Sigmoid colon (tissue), 7 donors: ENCODE results near the gene TTLL4. TPM values are rescaled to one million over a fixed set of nuclear protein-coding genes. Genes with fewer than 3 reads are reported as not detected.

ENCODE experiments used
- DNase-seq: peaks from one replicate; pipeline ENCODE4 v3.0.0-alpha.2; 2019
- H3K27ac ChIP-seq, 4 donors: fragments of 200-600 bp; sonication (generic); one replicate each; pipeline ENCODE4 v1.5.1; 2016 to 2019; ENCODE audit warnings: mild to moderate bottlenecking in 1 of 4
- H3K27me3 ChIP-seq, 3 donors: fragments of 200-600 bp; sonication (generic); one replicate each; pipeline ENCODE4 v1.5.1; 2019; ENCODE audit warnings: mild to moderate bottlenecking in 1 of 3
- H3K36me3 ChIP-seq, 4 donors: fragments of 200-600 bp; sonication (generic); one replicate each; pipeline ENCODE4 v1.5.1; 2016 to 2019
- H3K4me1 ChIP-seq, 4 donors: fragments of 200-600 bp; sonication (generic); one replicate each; pipeline ENCODE4 v1.5.1; 2017 to 2019
- H3K4me3 ChIP-seq, 4 donors: fragments of 200-600 bp; sonication (generic); one replicate each; pipeline ENCODE4 v1.5.1; 2017 to 2019; ENCODE audit warnings: mild to moderate bottlenecking in 2 of 4, moderate library complexity in 1 of 4
- H3K9me3 ChIP-seq, 4 donors: fragments of 200-600 bp in 3 of 4; sonication (generic) in 3 of 4; one replicate each; pipeline versions ENCODE4 v1.5.1 to v1.6.1; 2013 to 2019
- EP300 ChIP-seq, 4 donors: sonication (generic); formaldehyde crosslinking; IDR thresholded peaks; one replicate each; pipeline ENCODE4 v1.6.1; 2017; ENCODE audit warnings: antibody characterized with exemption in 4 of 4
- POLR2A ChIP-seq, 2 donors: fragments of 450-650 bp; IDR thresholded peaks; one replicate each; pipeline ENCODE4 v1.6.1; 2016; ENCODE audit warnings: antibody characterized with exemption in 2 of 2, mild to moderate bottlenecking in 2 of 2, moderate library complexity in 2 of 2
- POLR2AphosphoS5 ChIP-seq, 4 donors: sonication (generic); formaldehyde crosslinking; IDR thresholded peaks; one replicate each; pipeline ENCODE4 v1.6.1; 2017; ENCODE audit warnings: antibody characterized with exemption in 4 of 4
- WGBS, 2 donors: extraction: QIAGEN DNeasy Blood & Tissue Kit; methylation state at CpG; one replicate each; pipeline ENCODE4 v1.1.7; 2013; 5-methylcytosine and 5-hydroxymethylcytosine counted together
- intact Hi-C: fragments of 100-400 bp; cut with DNase I; formaldehyde crosslinking; loops from one replicate; pipeline ENCODE4 v1.15.1; 2023
- polyA plus RNA-seq, 3 donors: library from polyadenylated mRNA; stranded (reverse); fragments of 200-250 nt; gene quantifications; one replicate each; pipeline ENCODE4 v1.2.3, GENCODE V29; 2013
- total RNA-seq, 4 donors: library from RNA; depleted of rRNA; stranded (reverse); fragments of >200 nt; gene quantifications; one replicate each; pipeline ENCODE4 v1.1.0, GENCODE V29; 2016
- TF ChIP-seq, protein P1 (sequence below), 4 experiments: fragments of 450-650 bp in 3 of 4; fragments of 200-600 bp in 1 of 4; IDR thresholded peaks; one replicate each; pipeline ENCODE4 v1.5.1; 2016 to 2019; ENCODE audit warnings: antibody characterized with exemption in 4 of 4, mild to moderate bottlenecking in 3 of 4, moderate library complexity in 2 of 4
- donor health status: healthy with polysubstance abuse.
- donor health status: Bipolar disorder and iron deficiency.
- donor health status: healthy.

Gene TTLL4, protein sequence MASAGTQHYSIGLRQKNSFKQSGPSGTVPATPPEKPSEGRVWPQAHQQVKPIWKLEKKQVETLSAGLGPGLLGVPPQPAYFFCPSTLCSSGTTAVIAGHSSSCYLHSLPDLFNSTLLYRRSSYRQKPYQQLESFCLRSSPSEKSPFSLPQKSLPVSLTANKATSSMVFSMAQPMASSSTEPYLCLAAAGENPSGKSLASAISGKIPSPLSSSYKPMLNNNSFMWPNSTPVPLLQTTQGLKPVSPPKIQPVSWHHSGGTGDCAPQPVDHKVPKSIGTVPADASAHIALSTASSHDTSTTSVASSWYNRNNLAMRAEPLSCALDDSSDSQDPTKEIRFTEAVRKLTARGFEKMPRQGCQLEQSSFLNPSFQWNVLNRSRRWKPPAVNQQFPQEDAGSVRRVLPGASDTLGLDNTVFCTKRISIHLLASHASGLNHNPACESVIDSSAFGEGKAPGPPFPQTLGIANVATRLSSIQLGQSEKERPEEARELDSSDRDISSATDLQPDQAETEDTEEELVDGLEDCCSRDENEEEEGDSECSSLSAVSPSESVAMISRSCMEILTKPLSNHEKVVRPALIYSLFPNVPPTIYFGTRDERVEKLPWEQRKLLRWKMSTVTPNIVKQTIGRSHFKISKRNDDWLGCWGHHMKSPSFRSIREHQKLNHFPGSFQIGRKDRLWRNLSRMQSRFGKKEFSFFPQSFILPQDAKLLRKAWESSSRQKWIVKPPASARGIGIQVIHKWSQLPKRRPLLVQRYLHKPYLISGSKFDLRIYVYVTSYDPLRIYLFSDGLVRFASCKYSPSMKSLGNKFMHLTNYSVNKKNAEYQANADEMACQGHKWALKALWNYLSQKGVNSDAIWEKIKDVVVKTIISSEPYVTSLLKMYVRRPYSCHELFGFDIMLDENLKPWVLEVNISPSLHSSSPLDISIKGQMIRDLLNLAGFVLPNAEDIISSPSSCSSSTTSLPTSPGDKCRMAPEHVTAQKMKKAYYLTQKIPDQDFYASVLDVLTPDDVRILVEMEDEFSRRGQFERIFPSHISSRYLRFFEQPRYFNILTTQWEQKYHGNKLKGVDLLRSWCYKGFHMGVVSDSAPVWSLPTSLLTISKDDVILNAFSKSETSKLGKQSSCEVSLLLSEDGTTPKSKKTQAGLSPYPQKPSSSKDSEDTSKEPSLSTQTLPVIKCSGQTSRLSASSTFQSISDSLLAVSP
- 10 to 100 TPM; 11.4 to 16.0 (median 12.5) TPM for total RNA-seq
- polyA plus RNA-seq, result 10 to 100 TPM in 1 of 3 donors, 1 to 10 TPM in 2; 6.0 to 15.1 (median 6.0) TPM

DNA sequence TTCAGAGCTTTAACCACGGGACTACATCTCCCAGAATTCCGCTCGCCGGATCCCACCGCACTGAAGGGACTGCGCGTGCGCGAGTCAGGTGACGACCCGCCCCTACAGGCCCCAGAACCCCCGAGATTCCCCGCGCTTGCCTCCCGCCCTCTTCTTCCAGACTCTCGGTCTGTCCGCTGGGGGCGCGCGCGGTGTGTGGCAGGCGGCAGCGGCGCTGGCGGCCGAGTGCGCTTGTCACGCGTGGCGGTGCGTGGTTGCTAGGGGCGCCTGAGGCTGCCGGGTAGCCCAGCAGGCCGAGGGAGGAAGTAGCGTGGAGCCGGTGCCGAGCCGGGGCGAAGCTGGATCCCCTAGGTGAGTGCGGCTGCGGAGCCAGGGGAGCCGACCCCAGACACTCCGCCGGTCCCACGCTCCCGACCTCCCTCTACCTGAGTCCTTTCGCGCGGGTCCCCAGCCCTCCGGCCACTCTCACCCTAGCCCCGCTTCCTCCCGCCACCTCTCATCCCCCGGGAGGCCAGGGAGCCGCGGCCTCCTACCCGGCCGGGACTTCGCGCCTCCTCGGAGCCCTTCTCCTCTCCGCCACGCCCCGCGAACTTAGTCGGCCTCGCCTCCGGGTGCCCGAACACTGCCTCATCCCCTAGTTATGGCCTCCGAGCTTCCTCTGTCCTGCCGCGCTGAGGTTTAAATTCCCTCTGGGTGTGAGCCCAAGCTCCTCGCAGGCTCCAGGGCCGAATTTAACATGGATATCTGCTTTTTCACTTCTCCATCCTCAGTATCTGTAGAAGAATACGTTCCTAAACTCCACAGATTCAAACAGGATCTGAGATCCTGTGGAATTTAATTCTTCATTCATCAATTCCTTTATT, at the start of gene TTLL4:
TTLL4 (plus strand) TSS at position 149 of the 863 bp plus-strand sequence. CDS start 26,842 bp downstream, outside the sequence.
- WGBS, 2 donors, result 0% methylated on average over 74 of the region's 74 CpGs
- Histone ChIP-seq H3K27ac (peak within 1 kb of the TSS; percentile 89 to 98 (median 92)), H3K4me3 (peak within 1 kb of the TSS; percentile 67 to 93 (median 77)), H3K36me3 (no peaks in the 10 kb centered on the region), H3K4me1 (peaks cover 0 to 11% (median 10%) of the 10 kb centered on the region in 4 donors), H3K27me3 (no peaks in the 10 kb centered on the region), H3K9me3 (no peaks in the 10 kb centered on the region)
- DNase-seq, result peak; percentile 99
- peak; percentile 13 to 24 for TF ChIP-seq POLR2A (IDR thresholded peaks at IDR 0.05)
- no peak for TF ChIP-seq EP300 (IDR thresholded peaks at IDR 0.05)
- TF ChIP-seq, protein P1, sequence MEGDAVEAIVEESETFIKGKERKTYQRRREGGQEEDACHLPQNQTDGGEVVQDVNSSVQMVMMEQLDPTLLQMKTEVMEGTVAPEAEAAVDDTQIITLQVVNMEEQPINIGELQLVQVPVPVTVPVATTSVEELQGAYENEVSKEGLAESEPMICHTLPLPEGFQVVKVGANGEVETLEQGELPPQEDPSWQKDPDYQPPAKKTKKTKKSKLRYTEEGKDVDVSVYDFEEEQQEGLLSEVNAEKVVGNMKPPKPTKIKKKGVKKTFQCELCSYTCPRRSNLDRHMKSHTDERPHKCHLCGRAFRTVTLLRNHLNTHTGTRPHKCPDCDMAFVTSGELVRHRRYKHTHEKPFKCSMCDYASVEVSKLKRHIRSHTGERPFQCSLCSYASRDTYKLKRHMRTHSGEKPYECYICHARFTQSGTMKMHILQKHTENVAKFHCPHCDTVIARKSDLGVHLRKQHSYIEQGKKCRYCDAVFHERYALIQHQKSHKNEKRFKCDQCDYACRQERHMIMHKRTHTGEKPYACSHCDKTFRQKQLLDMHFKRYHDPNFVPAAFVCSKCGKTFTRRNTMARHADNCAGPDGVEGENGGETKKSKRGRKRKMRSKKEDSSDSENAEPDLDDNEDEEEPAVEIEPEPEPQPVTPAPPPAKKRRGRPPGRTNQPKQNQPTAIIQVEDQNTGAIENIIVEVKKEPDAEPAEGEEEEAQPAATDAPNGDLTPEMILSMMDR (IDR thresholded peaks at IDR 0.05), result peak; percentile 83 to 95 (median 90)
- TF ChIP-seq POLR2AphosphoS5 (IDR thresholded peaks at IDR 0.05), result peak; percentile 80 to 92 (median 84)
- intact Hi-C loops, result loop anchor here (1.0 to 5.0 kb wide), 4 partner anchors 71 to 196 kb away; partner anchors contain the start of gene CYP27A1

DNA sequence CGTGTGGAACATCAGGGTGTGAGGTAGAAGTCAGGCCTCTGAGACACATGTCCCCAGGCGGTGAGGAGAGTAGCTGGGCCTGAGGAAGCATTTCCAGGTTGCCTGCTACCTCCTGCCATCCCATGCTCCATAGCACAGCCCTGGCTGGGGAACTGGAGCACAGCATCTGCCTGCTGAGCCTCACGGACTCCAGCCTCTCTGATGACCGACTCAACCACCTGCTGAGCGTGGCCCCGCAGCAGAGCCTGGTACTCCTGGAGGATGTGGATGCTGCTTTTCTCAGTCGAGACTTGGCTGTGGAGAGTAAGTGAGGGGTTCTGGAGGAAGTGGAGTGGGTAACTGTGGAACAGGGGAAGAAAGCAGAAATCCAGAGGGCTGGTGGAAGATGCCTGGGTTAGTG, 48.3 kb upstream of the TTLL4 start:
- no peak overlapping the region for H3K4me3 ChIP-seq
- no peaks in the 10 kb centered on the region for H3K9me3 ChIP-seq
- peaks cover 0 to 22% (median 20%) of the 10 kb centered on the region in 4 donors for H3K4me1 ChIP-seq
- intact Hi-C loops, result no loop called here
- no peaks in the 10 kb centered on the region for H3K27me3 ChIP-seq
- H3K27ac ChIP-seq, result no peak overlapping the region
- peak; percentile 42 for DNase-seq
- WGBS, 2 donors, result 88 to 92% methylated on average over 7 of the region's 7 CpGs
- no peak for TF ChIP-seq POLR2A (IDR thresholded peaks at IDR 0.05)
- TF ChIP-seq EP300 (IDR thresholded peaks at IDR 0.05), result no peak
- TF ChIP-seq, protein P1 (IDR thresholded peaks at IDR 0.05), result no peak
- no peak for TF ChIP-seq POLR2AphosphoS5 (IDR thresholded peaks at IDR 0.05)
- peaks cover 31 to 62% (median 46%) of the 10 kb centered on the region in 4 donors for H3K36me3 ChIP-seq

DNA sequence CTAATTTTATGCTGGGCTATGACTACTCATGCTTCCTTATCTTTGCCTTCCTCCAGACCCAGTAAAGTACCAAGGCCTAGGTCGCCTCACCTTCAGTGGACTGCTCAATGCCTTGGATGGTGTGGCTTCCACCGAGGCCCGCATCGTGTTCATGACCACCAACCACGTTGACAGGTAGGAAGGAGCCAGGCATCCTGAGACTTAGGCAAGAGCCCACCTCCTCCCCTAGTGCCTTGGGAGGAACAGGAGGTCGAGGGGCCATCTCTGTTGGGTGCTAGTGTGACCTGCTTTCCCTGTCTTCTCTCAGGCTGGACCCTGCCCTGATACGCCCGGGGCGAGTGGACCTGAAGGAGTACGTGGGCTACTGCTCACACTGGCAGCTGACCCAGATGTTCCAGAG, 47.8 kb upstream of the TTLL4 start:
- 92 to 93% methylated on average over 10 of the region's 10 CpGs for WGBS, 2 donors
- TF ChIP-seq EP300 (IDR thresholded peaks at IDR 0.05) (no peak), POLR2AphosphoS5 (IDR thresholded peaks at IDR 0.05) (no peak), POLR2A (IDR thresholded peaks at IDR 0.05) (no peak)
- TF ChIP-seq, protein P1 (IDR thresholded peaks at IDR 0.05), result no peak
- peak; percentile 40 for DNase-seq
- H3K9me3 ChIP-seq, result no peaks in the 10 kb centered on the region
- H3K36me3 ChIP-seq, result peaks cover 31 to 67% (median 47%) of the 10 kb centered on the region in 4 donors
- peaks cover 0 to 21% (median 20%) of the 10 kb centered on the region in 4 donors for H3K4me1 ChIP-seq
- no peak overlapping the region for H3K27ac ChIP-seq
- no peaks in the 10 kb centered on the region for H3K27me3 ChIP-seq
- H3K4me3 ChIP-seq, result no peak overlapping the region
- intact Hi-C loops, result no loop called here
